Activated T-helper 1 cell treated with anti-CD3 and anti-CD28 coated beads, Interleukin-12 subunit alpha, Interleukin-12 subunit beta, Interleukin-2, Interleukin-4 antibody, amounts not matched to agents 30 ng/mL and 10 ng/mL and 1 ng/mL, durations not matched to agents 14 hours and 24 hours and 36 hours (primary cell): ENCODE results near the gene MED12. TPM values are rescaled to one million over a fixed set of nuclear protein-coding genes. Genes with fewer than 3 reads are reported as not detected.

Experiments used
- DNase-seq: peaks from one replicate; pipeline ENCODE4 v3.0.0; 2021; ENCODE audit warnings: low spot score
- H3K27ac Mint-ChIP-seq: one replicate; pipeline ENCODE4 v1.8.0; 2021; ENCODE audit warnings: mild to moderate bottlenecking, mixed read lengths
- H3K27me3 Mint-ChIP-seq: one replicate; pipeline ENCODE4 v1.8.0; 2022; ENCODE audit warnings: mild to moderate bottlenecking, moderate library complexity, mixed read lengths; ENCODE audit not compliant: insufficient read depth
- H3K36me3 Mint-ChIP-seq: one replicate; pipeline ENCODE4 v1.8.0; 2021; ENCODE audit warnings: low read depth, mixed read lengths
- H3K4me1 Mint-ChIP-seq: one replicate; pipeline ENCODE4 v1.8.0; 2021; ENCODE audit warnings: low read depth, mixed read lengths
- H3K4me3 Mint-ChIP-seq: one replicate; pipeline ENCODE4 v1.8.0; 2021; ENCODE audit warnings: mild to moderate bottlenecking, moderate library complexity, mixed read lengths
- H3K9me3 Mint-ChIP-seq: one replicate; pipeline ENCODE4 v1.8.0; 2021; ENCODE audit warnings: mixed read lengths
- intact Hi-C: fragments of 100-400 bp; cut with micrococcal nuclease; formaldehyde crosslinking; loops from one replicate; pipeline ENCODE4 v1.15.1; 2024
- total RNA-seq: library from RNA; stranded (reverse); gene quantifications from 2 replicates; pipeline ENCODE4 v1.2.3, GENCODE V29; 2022

Gene MED12
- total RNA-seq = 59.9 and 65.4 TPM in 2 replicates

DNA sequence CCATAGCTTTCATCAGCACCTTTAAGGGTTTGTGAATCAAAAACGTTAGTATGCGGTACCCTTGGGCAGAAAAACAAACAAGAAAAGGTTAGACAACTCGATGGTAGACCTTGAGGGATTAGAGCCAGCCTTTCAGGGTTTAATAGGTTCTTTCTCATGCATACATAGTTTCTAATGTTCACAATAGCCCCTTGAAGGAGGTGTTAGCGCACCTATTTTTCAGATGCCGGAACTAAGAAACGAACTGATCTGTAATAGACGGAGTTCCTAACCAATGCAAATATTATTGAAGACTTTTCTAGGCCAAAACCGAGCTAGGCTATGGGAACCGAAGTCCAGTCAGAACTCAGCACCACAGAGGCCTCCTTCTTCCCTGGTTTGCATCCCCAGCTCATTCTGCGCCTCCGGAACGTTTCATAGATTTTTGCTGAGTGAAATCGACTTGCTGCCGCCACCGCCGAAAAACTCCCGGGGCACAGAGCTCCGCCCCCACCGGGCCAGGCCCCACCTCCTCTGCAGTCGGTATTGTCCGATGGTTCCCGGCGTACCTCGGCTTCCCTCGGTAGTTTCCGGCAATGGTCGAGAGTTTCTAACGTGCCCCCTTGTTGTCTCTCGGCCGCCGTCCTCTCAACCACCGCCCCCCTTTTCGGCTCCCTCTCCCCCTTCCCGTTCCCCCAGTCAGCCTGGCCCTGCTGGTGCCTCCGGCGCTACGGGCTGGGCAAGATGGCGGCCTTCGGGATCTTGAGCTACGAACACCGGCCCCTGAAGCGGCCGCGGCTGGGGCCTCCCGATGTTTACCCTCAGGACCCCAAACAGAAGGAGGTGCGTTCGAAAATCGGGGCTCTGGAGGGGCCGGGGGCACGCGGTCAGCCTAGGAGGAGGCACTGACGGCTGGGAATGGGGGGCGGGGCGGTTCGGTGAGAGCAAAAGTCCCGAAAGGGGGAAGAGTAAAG is at the start of gene MED12:
MED12 (plus strand) TSS at position 565 of the 953 bp plus-strand sequence; CDS start at position 724, 159 bp downstream.
- Mint-ChIP-seq H3K9me3 (no peaks in the 10 kb centered on the region), H3K4me1 (peaks cover 20% of the 10 kb centered on the region), H3K36me3 (peaks cover 15% of the 10 kb centered on the region), H3K4me3 (peak within 1 kb of the TSS; percentile 85), H3K27ac (peak within 1 kb of the TSS; percentile 82), H3K27me3 (no peaks in the 10 kb centered on the region)
- intact Hi-C loops = loop anchor here (1.0 to 10.0 kb wide), 8 partner anchors 11 to 984 kb away; partner anchors contain the start of genes CXCR3, FOXO4, IGBP1 and OGT
- DNase-seq = peak; percentile 76

DNA sequence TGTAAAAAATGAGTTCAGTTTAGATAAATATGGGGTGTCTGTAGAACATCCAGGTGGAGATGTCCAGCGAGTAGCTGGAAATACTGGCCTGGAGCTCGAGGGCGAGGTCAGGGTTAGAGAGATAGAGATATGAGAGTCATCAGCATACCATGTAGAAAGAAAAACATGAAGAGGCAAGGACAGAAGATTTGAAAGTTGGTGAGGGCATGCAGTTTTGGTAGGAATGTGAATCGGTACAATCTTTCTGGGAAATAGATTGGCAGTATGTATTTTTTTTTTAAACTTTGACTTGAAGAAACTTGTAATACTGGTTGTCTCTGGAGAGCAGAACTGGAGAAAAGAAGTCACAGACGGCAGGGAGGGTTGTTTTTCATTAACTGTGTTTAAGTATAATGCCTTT is 47.9 kb upstream of the MED12 start:
- Mint-ChIP-seq H3K27me3 (peaks cover 11% of the 10 kb centered on the region), H3K4me1 (peaks cover 15% of the 10 kb centered on the region), H3K27ac (no peak overlapping the region), H3K4me3 (no peak overlapping the region), H3K9me3 (no peaks in the 10 kb centered on the region), H3K36me3 (peaks cover 7% of the 10 kb centered on the region)
- intact Hi-C loops = no loop called here
- no peak for DNase-seq

DNA sequence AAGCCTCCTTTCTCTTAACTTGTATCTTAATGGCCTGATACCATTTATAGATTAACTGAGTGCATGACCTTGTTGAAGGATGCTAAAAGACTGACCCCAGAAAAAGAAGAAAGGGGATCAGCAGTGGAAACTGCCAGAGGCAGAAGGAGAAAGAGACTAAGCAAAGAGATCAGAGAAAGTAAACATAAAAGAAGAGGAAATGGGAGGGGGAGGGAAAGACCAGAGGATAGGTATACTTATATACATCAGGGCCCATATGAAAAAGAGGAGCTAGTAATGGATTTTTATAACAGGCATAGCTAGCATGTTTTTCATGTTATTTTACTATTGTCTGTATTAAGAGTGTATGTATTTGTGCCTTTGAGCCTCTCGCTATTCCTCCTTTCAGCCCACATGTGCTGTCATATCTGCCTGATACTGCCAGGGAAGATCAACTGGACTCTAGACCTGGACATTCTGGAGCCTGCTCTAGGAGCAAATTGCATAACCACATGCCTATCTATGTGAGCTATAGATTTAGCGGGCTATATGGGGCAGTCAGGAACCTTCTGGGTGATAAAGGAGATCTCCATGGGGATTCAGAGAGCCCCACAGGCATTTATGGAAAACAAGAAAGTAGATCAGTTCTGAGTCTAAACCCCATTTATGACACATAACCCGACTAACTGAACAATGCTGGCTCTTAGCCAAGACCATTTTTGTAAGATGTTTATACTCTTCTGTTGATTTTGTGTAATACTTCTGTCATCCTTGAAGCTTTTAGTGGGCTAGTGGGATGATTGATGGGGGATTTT is 36.9 kb upstream of the MED12 start:
- peaks cover 5% of the 10 kb centered on the region for H3K27me3 Mint-ChIP-seq

DNA sequence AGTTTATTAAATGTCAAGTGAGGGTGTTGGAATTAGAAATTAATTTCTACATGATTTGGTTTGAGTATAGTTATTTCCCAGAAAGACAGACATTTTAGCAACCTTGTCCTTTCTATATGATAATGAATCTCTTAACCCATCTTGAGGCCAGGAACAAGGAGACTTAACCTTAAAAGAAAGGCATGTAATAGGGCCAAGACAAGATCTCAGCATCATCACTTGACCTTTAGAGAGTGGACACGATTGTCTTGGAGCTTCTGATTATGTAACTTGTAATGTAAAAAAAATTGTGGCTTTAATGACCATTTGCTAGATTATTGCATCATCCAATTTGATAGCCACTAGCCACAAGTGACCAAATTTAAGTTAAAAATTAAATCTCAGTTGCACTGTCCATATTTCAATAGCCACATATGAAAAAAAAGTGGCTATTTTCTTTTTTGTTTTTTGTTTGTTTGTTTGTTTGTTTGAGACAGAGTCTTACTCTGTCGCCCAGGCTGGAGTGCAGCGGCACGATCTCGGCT is 36.2 kb upstream of the MED12 start:
- no peak overlapping the region for H3K27ac Mint-ChIP-seq

More for the DNA sequence above, 36.9 kb upstream of the MED12 start:
- H3K4me1 Mint-ChIP-seq = no peaks in the 10 kb centered on the region
- no peaks in the 10 kb centered on the region for H3K9me3 Mint-ChIP-seq
- H3K36me3 Mint-ChIP-seq = no peaks in the 10 kb centered on the region
- no peak overlapping the region for H3K4me3 Mint-ChIP-seq
- H3K27ac Mint-ChIP-seq = no peak overlapping the region
- intact Hi-C loops = no loop called here
- DNase-seq = no peak

DNA sequence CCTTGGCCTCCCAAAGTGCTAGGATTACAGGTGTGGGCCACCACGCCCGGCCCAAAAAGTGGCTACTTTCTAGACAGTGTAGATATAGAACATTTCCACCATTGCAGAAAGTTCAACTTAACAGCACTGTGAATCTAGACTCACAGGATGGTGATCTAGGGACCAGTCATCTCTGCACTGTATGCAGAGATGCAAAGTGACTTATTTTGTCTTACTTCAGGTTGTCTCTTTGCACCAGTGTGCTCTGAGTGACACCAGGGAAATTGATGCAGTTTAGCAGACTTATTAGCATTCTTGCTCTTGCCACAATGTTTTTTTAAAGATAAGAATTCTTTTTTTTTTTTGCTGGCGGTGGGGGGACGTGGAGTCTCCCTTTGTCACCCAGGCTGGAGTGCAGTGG is 35.6 kb upstream of the MED12 start:
- Mint-ChIP-seq H3K27ac (no peak overlapping the region), H3K27me3 (no peaks in the 10 kb centered on the region), H3K4me1 (no peaks in the 10 kb centered on the region), H3K36me3 (no peaks in the 10 kb centered on the region), H3K9me3 (no peaks in the 10 kb centered on the region), H3K4me3 (no peak overlapping the region)
- intact Hi-C loops = no loop called here
- DNase-seq = no peak

More for the DNA sequence above, 36.2 kb upstream of the MED12 start:
- Mint-ChIP-seq H3K9me3 (no peaks in the 10 kb centered on the region), H3K4me3 (no peak overlapping the region), H3K27me3 (no peaks in the 10 kb centered on the region), H3K4me1 (no peaks in the 10 kb centered on the region), H3K36me3 (no peaks in the 10 kb centered on the region)
- DNase-seq = no peak
- intact Hi-C loops = no loop called here

DNA sequence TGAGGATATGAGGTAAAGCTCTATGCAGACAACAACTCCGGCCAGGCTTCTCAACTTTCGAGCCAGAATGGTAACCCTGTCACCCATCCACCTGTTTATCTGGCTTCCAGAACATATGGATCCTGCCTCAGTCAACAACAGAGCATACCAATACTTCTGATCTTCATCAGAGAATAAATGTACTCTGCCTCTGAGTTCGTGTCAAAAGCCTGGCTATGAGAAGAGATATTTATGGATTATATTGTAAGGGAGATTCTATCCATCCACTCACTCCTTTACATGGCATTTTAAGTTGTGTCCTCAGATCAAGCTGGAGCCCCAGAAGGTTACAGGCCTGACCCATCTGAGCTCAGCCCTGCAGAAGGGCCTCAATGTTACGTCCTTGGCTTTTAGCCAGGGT is 32.5 kb upstream of the MED12 start:
- intact Hi-C loops = no loop called here
- no peak for DNase-seq

DNA sequence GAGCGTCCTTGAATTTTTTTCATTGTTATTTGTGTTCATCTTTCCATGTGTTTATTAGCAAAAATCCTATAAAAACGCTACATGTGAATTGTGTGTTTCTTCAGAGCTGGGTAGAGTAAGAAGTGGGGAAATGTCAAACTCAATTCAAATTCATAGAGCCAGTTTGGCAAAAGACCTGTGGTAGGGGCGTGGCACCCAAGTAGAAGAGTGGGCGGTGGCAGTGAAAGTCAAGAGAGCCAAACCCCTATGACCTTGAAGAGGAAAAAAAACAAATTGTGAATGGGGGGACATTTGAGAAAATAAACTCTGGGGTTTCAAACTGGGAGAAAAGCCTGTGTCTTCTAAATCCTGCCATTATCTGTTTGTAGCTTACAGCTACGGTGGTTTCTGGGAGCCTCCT is 27.1 kb upstream of the MED12 start:
- H3K4me1 Mint-ChIP-seq = peaks cover 9% of the 10 kb centered on the region
- no peaks in the 10 kb centered on the region for H3K9me3 Mint-ChIP-seq
- intact Hi-C loops = loop anchor here (10.0 kb wide), 1 partner anchor 636 kb away; no protein-coding TSS in a partner anchor
- no peak overlapping the region for H3K27ac Mint-ChIP-seq
- no peak overlapping the region for H3K4me3 Mint-ChIP-seq
- DNase-seq = no peak
- no peaks in the 10 kb centered on the region for H3K36me3 Mint-ChIP-seq
- H3K27me3 Mint-ChIP-seq = peaks cover 8% of the 10 kb centered on the region

More for the DNA sequence above, 32.5 kb upstream of the MED12 start:
- H3K27me3 Mint-ChIP-seq = no peaks in the 10 kb centered on the region
- no peaks in the 10 kb centered on the region for H3K36me3 Mint-ChIP-seq
- no peaks in the 10 kb centered on the region for H3K4me1 Mint-ChIP-seq
- no peaks in the 10 kb centered on the region for H3K9me3 Mint-ChIP-seq
- no peak overlapping the region for H3K27ac Mint-ChIP-seq
- H3K4me3 Mint-ChIP-seq = no peak overlapping the region

DNA sequence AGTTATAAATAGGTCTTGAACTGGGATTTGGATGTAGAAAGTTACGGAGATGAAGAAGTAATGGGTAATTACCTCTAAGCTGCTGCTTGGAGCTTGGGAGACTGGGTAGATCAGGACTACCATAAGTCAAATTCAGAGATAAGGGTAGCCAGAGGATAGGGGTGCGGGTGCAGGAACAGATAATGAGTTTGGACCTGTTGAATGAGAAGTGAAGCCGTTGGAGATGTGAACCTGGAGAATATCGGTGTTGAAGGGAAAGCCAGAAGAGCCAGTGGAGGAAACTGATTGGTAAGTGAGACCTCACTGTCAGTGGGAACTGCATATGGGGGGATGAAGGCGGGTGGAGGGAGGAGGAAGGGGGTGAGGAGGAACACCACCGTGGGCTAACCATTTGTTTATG is 23.4 kb upstream of the MED12 start:
- Mint-ChIP-seq H3K27me3 (peaks cover 8% of the 10 kb centered on the region), H3K27ac (peak overlapping the region; percentile 91), H3K4me1 (peaks cover 31% of the 10 kb centered on the region), H3K36me3 (no peaks in the 10 kb centered on the region), H3K4me3 (peak overlapping the region; percentile 93), H3K9me3 (no peaks in the 10 kb centered on the region)
- no peak for DNase-seq
- intact Hi-C loops = loop anchor here (1.0 to 10.0 kb wide), 5 partner anchors 23 to 640 kb away; partner anchors contain the start of genes MED12, NONO, SNX12 and TAF1

DNA sequence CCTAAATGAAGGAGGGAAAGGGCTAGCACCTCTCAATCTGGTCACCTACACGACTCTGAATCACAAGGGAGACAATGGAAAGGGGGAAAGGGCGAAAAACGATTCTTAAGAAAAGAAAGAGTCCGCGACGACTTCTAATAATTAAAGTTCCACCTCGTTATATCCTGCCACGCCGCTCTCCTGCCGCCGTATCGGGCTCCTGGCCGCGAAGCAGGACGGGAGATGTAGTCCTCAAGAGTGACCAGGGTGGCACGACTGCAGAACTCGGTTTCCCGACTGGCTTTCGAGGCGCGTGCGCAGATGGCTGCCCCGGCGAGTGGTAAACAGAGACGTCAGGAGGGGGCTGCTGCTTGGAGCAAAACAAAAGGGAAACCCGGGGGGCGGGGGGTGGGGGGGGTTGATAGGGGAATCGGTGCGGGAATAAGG is 22.8 kb upstream of the MED12 start, which contains the start of gene FOXO4:
FOXO4 (plus strand) TSS at position 297 of the 426 bp plus-strand sequence. CDS start 678 bp downstream, outside the sequence.
- H3K9me3 Mint-ChIP-seq = no peaks in the 10 kb centered on the region
- peak within 1 kb of the TSS; percentile 91 for H3K27ac Mint-ChIP-seq
- intact Hi-C loops = loop anchor here (1.0 to 10.0 kb wide), 5 partner anchors 23 to 641 kb away; partner anchors contain the start of genes MED12, NONO, SNX12 and TAF1
- H3K36me3 Mint-ChIP-seq = no peaks in the 10 kb centered on the region
- peak within 1 kb of the TSS; percentile 93 for H3K4me3 Mint-ChIP-seq
- DNase-seq = peak; percentile 81
- H3K4me1 Mint-ChIP-seq = peaks cover 34% of the 10 kb centered on the region
- peaks cover 8% of the 10 kb centered on the region for H3K27me3 Mint-ChIP-seq

DNA sequence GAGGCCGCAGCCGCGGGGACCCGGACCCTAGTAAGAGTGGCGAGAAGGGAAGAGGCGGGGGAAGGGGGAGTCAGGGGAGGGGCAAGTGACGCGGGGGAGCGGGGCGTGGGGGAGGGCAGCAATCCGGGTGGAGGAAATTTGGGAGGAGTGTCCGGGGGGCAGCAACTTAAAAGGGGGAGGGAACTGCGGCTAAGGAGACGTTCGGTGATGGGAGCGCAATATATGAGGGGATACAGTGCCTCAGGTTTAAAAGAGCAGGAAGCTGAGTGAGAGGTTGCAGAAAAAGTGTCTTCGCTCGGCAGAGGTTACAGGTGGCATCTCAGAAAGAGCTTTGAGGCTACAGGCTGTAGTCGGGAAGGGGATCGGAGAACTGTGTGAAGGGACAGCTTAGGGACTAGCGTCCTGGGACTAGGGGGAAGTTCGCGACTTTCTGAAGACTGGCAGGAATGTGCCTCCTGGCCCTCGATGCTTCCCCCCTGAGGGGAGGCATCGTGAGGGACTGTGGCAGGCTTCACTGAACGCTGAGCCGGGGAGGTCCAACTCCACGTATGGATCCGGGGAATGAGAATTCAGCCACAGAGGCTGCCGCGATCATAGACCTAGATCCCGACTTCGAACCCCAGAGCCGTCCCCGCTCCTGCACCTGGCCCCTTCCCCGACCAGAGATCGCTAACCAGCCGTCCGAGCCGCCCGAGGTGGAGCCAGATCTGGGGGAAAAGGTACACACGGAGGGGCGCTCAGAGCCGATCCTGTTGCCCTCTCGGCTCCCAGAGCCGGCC is 22.2 kb upstream of the MED12 start:
- intact Hi-C loops = loop anchor here (1.0 to 10.0 kb wide), 7 partner anchors 8 to 641 kb away; partner anchors contain the start of genes IL2RG, MED12, NONO and SNX12
- no peaks in the 10 kb centered on the region for H3K36me3 Mint-ChIP-seq
- H3K27me3 Mint-ChIP-seq = peaks cover 8% of the 10 kb centered on the region
- no peaks in the 10 kb centered on the region for H3K9me3 Mint-ChIP-seq
- no peak for DNase-seq
- peaks cover 36% of the 10 kb centered on the region for H3K4me1 Mint-ChIP-seq
- peak overlapping the region; percentile 80 for H3K27ac Mint-ChIP-seq
- H3K4me3 Mint-ChIP-seq = peak overlapping the region; percentile 93

DNA sequence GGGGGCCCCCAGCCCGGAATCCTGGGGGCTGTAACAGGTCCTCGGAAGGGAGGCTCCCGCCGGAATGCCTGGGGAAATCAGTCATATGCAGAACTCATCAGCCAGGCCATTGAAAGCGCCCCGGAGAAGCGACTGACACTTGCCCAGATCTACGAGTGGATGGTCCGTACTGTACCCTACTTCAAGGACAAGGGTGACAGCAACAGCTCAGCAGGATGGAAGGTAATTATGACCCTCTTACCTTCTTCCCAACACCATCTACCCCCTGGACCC is 21.7 kb upstream of the MED12 start:
- Mint-ChIP-seq H3K36me3 (peaks cover 4% of the 10 kb centered on the region), H3K4me3 (peak overlapping the region; percentile 93), H3K4me1 (peaks cover 36% of the 10 kb centered on the region), H3K9me3 (no peaks in the 10 kb centered on the region), H3K27ac (no peak overlapping the region), H3K27me3 (peaks cover 8% of the 10 kb centered on the region)
- DNase-seq = no peak
- intact Hi-C loops = loop anchor here (1.0 to 10.0 kb wide), 3 partner anchors 8 to 642 kb away; partner anchors contain the start of gene IL2RG

DNA sequence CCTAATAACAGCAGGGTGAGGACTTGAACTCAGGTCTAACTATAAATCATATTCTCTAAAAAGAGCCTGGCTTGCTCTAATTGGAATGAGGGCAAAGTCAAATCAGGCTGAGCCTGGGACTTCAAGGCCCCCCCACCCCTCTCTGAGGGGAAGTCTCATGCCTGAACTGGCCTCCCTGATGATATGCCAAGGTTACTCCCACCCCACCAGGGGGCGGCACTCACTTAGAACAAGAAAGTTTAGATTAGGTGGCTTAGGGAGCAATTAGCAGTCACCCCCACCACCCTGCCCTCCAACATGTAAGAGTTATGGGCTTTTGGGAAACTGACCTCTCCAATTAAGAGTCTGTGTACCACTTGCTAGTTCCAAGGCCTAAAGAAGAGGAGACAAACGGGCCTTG is 20.1 kb upstream of the MED12 start:
- intact Hi-C loops = loop anchor here (1.0 to 10.0 kb wide), 3 partner anchors 31 to 644 kb away; no protein-coding TSS in a partner anchor
- no peak overlapping the region for H3K27ac Mint-ChIP-seq
- H3K27me3 Mint-ChIP-seq = peaks cover 8% of the 10 kb centered on the region
- H3K9me3 Mint-ChIP-seq = no peaks in the 10 kb centered on the region
- no peak overlapping the region for H3K4me3 Mint-ChIP-seq
- peaks cover 48% of the 10 kb centered on the region for H3K4me1 Mint-ChIP-seq
- H3K36me3 Mint-ChIP-seq = peaks cover 4% of the 10 kb centered on the region
- DNase-seq = peak; percentile 53
